NCI-H1436 (cell line): ENCODE results near the gene IFI16.
"Not testable (repeated sequence)": the region's sequence is repeated elsewhere in the genome, so short reads cannot be mapped to it uniquely, and the experiment has no call there.

Experiments used
- DNase-seq: peaks from one replicate; lab custom pipeline; 2025; lab: John Stamatoyannopoulos, UW

IFI16 gene

GRCh38 chr1:159008744-159009188 is 941 bp upstream of the IFI16 start:
- no peak for DNase-seq

DNA sequence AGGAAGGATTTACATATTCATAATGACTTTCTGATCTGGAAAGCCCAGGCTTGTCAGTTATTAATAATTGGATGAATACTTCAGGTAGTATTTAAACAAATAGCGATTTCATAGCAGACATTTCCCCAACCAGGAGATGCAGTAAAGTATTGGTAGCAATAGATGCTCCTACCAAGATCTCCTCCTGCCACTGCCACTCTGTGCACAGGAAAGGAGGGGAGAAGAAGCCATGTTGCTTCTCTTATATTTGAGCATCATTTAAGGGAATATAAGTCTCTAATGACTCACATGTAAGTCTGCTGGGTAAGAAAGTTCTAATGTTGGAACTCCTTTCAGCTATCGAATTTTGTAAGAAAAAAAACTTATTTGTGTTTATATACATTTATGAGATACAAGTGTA is 420 bp upstream of the IFI16 start:
- DNase-seq = no peak

- DNase-seq = no peak
Measured at GRCh38 chr1:159010391-159010790, 684 bp downstream of the IFI16 start.

GRCh38 chr1:159011001-159011400 is 1.3 kb downstream of the IFI16 start:
- DNase-seq = not testable (repeated sequence)

DNA sequence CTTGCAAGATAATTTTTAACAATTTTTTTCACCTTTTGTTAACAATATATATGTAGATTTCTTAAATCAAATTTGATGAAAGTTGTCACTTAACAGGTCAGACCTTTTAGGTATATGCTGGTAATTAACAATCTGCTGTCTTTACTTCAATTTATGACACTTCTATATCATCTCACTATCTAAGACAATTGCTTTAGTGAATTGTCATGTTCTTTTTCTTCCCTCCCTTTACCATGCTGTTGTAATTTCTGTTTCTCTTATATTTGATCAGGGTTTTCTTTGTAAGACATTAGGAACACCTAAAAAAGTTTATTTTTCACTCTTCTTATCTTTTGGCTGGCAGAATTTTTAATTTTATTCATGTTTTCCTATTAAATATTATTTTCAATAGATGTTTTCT is 2.0 kb downstream of the IFI16 start:
- DNase-seq = no peak

GRCh38 chr1:159012495-159012894 is 2.8 kb downstream of the IFI16 start:
- no peak for DNase-seq

GRCh38 chr1:159014003-159014571 is 4.4 kb downstream of the IFI16 start:
- DNase-seq = no peak

- no peak for DNase-seq
Measured at GRCh38 chr1:159014851-159015250, 5.1 kb downstream of the IFI16 start.

DNA sequence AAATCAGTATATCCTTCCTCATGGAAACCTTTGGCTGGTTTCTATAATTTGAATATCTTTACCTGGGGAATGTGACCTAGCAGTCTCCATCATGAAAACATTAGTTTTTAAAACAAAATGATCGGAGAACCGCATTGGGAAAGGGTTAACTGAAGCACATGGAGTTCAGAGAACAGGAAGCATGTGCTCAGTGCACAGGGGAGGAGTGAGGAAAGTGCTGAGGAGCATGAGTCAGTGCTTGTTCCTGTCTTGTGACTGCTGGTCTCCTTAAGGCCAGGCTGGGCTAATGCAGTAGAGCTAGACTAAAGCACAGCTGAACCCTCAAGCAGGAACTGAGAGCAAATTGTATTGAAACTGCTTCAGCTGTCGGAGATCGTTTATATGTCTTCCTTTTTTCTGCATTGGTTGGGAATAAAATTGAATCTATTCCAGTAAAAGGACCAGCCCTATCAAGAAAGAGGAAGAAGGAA is 5.8 kb downstream of the IFI16 start:
- DNase-seq = no peak

DNA sequence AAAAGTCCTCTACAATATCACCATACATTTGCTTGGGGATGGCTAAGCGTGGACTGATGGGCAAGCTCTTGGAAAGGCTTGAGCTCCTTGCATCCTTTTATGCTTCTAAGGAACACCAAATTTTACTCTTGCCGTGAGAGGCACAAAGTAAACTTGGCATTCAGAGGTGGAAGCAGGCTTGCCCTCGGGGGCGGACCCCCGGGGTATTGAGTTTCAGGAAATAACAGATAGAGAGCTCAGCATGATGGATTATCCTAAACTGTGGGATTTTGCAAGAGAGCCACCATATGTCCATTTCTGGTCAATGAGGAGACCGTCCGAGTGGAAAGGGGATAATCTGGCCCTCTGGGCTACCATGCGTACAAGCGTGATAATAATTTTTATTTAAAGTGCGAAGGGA is 14.0 kb downstream of the IFI16 start:
- DNase-seq = no peak

- no peak for DNase-seq
Measured at GRCh38 chr1:159025043-159025442, 15.3 kb downstream of the IFI16 start.

DNA sequence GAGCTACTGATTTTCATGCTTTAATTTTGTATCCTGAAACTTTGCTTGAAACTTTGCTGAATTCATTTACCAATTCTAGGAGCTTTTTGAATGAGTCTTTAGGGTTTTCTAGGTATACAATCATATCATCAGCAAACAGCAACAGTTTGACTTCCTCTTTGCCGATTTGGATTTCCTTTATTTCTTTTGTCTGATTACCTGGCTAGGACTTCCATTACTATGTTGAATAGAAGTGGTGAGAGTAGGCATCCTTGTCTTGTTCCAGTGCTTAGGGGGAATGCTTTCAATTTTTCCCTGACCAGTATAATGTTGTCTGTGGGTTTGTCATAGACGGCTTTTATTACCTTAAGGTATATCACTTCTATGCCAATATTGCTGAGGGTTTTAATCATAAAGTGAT is 17.1 kb downstream of the IFI16 start:
- not testable (repeated sequence) for DNase-seq

DNA sequence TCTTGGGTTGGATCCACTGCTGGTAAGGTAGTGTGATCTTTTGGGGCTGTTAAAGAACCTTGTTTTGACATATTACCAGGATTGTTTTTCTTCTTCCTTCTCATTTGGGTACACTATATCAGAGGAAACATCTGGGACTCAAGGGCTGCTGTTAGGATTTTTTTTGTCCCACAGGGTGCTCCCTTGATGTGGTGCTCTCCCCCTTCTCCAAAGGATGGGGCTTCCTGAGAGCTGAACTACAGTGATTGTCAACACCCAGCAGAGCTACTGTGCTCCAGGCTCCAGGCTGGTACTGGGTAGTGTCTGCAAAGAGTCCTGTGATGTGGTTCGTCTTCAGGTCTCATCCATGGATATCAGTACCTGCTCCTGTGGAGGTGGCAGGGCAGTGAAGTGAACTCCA is 20.6 kb downstream of the IFI16 start:
- no peak for DNase-seq

DNA sequence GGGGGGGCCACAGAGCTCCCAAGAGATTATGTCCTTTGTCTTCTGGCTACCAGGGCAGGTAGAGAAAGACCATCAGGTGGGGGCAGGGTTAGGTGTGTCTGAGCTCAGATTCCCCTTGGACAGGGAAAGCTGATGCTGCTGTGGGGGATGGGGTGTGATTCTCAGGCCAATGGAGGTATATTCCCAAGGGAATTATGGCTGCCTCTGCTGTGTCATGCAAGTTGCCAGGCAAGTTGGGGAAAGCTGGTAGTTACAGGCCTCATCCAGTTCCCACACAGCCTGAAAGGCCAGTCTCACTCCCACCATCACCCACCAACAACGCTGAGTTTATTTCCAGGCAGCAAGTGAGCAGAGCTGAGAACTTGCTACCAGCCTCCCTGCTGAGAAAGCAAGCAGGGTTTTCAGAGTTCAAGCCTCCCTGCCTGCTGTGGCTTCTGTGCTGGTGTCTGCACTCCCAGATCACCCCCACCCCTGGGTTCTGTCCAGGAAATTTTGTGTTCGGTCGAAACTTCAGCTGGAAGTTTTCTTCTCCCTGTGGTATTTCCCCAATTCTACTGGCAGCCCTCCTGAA is 21.3 kb downstream of the IFI16 start:
- no peak for DNase-seq

GRCh38 chr1:159040206-159040605 is 30.5 kb downstream of the IFI16 start:
- DNase-seq = no peak

GRCh38 chr1:159040893-159041724 is 31.4 kb downstream of the IFI16 start:
- DNase-seq = no peak

DNA sequence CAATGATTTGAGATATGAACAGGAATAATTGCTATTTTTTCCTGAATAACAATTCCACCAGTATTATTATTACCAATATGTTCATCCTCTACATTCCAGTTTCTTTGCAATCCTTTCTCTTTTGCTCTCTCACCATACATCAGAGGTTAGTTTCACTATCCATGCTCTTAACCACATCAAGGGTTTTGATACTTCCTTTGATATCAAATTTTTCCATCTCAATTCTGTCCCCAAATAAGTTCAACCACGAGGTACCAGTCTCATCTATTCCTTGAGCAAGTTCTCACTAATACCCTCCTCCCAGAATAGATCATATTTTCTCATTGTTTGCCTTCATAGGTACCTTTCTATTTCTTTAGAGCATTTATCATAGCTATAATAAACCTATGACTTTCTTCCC is 36.8 kb downstream of the IFI16 start:
- DNase-seq = not testable (repeated sequence)

GRCh38 chr1:159051436-159051835 is 41.7 kb downstream of the IFI16 start:
- no peak for DNase-seq

DNA sequence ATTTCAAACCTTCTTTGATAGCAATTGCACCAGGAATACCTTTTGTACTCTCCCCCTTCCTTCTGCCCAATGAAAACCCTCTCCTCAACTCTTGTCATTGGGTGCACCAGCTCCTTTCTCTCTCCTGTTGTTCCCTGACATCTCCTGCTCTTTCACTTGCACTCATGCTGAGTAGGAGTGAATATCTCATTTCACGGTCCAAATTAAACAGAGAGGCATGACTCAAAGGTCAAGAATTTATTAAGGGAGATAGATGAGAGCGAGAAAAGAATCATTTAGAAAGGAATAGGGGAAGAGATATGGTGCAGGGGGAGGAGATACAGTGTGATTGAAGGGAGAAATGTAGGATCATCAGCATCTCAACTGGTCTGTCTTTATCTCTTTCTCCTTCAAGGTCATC is 44.7 kb downstream of the IFI16 start:
- DNase-seq = no peak

DNA sequence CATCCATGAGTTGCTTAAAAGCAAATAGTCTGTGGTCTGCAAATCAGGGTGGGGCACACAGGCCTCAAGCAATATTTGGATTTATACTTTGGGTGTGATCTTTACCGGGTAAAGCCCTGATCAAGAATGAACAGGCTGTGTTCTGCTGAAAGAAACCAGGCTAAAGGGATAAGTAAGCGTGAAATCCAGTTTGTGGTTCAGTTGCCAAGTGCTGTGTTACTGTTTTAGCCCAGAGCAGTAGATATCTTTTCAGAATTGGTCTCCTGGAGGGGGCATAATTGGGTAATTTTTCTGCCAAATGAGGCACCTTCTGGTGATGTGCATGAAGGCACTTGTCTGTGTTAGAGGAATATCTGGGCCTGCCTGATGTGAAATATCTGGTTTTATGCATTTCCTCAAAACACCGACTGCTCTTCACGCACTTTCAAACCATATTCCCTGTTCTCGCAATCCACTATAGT is 45.5 kb downstream of the IFI16 start:
- no peak for DNase-seq

- DNase-seq = no peak
Measured at GRCh38 chr1:159056069-159056698, 46.5 kb downstream of the IFI16 start.

DNA sequence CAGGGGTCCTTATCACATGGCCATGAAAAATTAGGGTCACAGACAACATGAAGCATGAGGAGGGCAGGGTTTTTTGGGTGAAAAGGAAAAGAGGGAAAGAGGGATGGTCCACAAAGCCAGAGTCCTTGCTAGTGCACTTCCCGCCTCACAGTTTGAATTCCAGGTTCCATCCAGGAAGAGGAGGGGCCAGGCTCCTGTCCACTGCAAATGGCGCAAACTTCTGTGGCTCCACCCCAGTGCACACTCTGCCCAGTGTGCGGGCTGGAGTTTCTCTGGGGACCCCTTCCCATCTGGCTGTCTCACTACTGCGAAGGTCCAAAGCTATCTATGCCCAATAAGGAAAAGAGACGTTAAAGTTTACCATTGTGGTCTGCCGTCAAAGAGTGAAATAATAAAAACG is 49.0 kb downstream of the IFI16 start:
- DNase-seq = no peak

DNA sequence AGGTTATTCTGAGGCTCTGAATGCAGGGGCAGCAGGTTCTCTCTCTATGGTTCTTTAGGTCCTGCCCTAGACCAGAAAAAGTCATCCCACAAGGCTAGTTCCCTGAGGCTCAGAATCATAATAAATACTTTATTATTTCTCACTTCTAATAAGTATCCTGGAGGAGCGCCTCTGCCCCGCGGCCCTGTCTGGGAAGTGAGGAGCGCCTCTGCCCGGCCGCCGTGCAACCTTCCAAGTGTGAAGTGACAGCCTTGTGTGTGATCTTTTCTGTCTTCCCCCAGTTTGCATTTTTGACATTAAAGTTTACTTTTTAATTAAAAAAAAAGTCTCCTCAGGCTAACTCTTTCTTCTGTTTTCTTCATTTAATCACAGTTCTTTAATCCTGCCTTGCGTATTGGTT is 55.4 kb downstream of the IFI16 start:
- DNase-seq = no peak
